GM10847 (cell line): Measurements from ENCODE around the gene CHRNA1.

Source experiments
- POLR2A ChIP-seq: IDR thresholded peaks from 2 replicates; pipeline ENCODE4 v1.6.1; 2011; ENCODE audit not compliant: insufficient read length; ENCODE audit errors: extremely low read depth

The CHRNA1 gene

DNA sequence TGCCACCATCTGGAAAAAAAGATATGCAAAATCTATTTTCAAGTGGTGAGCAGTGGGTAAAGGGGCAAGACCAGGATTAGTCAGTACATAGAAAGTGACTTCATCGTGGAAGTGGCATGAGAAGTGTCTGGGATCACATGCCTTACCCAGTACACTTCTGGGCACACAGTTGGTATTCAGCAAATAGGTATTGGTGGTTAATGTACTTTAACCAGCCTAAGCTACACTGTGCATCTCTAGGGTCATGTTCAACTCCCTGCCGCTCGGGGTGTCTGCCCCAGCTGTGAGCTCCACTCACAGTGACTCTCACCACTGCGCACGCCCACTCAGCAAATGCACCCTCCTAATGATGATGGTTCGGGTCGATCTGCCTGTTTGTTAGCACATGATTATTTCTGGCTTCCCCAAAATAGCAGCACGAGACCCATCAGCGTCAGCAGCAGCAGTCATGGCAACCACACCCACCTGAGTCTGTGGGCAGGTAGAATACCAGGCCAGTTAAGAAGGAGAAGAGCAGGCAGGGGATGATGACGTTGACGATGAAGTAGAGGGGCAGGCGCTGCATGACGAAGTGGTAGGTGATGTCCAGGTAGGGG is 11.1 kb downstream of the CHRNA1 start:
- no peak for TF ChIP-seq POLR2A

- TF ChIP-seq POLR2A: no peak
These were observed 11.8 kb downstream of the CHRNA1 start for GRCh38 chr2:174752403-174753037.

GRCh38 chr2:174750923-174751441 is 13.3 kb downstream of the CHRNA1 start:
- TF ChIP-seq POLR2A: no peak

DNA sequence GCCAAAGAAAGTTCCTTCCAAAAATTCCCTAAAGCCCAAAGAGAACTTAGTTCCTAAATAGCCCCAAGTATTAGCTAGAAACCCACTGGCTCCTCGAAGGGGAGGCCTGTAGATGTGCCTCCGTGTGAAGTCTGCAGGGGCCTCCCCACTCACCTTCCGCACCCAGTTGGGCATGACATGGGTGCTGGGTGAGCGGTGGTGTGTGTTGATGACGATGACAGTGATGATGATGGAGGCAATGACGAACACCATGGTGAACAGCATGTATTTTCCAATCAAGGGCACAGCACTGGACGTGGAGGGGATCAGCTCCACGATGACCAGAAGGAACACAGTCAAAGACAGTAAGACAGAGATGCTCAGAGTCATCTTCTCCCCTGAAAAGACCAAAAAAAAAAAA is 14.5 kb downstream of the CHRNA1 start:
- no peak for TF ChIP-seq POLR2A

GRCh38 chr2:174748948-174749347 is 15.3 kb downstream of the CHRNA1 start:
- no peak for TF ChIP-seq POLR2A

DNA sequence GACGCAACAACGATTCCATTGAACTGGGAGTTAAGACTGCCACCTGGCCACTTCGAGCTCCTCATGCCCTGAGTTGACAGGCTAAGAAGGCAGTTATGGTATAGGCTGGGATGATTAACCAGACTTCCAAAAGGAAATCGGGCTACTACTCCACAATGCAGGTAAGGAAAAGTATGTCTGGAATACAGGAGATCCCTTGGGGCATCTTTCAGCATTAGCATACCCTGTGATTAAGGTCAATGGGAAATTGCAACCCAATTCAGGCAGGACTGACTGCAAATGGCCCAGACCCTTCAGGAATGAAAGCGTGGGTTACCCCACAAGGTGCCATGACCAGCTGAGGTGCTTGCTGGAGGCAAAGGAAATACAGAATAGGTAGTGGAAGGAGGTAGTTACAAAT is 19.1 kb downstream of the CHRNA1 start:
- TF ChIP-seq POLR2A: no peak

DNA sequence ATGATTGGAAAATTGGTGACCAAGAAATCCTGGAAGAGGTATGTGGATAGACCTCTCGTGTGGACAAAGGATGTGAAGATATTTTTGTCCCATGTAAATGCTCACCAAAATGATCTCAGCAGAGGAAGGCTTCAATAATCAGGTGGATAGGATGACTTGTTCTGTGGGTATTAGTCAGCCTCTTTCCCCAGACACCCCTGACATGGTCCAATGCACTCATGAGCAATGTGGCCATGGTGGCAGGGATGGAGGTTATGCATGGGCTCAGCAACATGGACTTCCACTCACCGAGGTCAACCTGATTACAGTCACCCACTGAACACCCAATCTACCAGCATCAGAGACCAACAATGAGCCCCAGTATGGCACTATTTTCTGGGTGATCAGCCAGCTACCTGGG is 20.2 kb downstream of the CHRNA1 start:
- TF ChIP-seq POLR2A: no peak

DNA sequence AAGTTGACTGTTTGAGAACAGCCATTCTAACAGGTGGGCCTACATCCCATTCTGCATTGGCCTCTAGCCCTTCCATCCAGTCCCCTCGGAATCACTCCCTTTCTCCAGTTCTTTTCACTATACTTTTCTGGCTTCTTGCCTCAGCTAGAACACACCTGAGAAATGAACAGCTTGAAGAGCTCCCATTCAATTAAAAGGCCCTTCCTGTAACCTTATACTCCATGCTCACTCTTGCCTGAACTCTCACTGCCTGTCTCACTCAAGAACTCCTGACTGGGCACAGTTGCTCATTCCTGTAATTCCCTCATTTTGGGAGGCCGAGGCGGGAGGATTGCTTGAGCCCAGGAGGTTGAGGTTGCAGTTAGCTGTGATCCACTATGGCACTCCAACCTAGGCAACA is 23.6 kb downstream of the CHRNA1 start:
- no peak for TF ChIP-seq POLR2A

DNA sequence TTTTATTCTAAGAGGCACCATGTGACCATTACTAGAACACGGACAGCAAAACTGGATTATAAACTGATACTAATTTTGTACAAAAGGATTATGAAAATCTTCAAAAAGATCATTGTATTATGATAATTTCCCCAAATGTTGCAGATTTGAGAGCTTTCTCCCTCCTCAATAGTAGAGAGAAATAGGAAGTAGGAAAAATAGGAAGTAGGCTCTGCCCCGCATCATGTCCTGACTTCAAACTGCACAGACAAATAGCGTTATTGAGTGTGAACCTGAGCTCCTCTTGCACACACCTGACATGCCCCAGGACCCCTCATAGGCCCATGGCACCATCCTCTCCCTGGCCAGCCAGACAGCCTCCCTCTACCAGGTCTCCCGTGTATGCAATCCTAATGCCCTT is 25.4 kb downstream of the CHRNA1 start:
- no peak for TF ChIP-seq POLR2A

DNA sequence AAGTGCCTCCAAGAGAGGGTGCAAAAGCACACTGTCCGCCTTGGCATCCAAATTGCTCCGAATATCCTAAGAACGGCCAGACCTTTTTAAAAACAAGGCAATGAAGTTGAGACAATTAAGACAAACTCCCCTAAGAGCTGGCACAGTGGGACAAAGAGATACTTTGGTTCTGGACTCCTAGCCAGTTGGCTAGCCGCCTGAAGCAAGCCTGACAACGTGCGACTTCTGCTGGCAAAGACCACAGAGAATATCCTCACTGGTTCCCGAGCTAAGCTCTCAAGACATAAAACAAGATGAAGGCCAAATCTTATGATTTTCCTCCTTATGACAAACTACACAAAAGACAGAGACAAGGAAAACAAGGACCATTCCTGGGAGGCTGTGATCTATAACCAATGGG is 32.7 kb downstream of the CHRNA1 start:
- no peak for TF ChIP-seq POLR2A

- no peak for TF ChIP-seq POLR2A
These were observed 33.6 kb downstream of the CHRNA1 start for GRCh38 chr2:174730698-174731018.

DNA sequence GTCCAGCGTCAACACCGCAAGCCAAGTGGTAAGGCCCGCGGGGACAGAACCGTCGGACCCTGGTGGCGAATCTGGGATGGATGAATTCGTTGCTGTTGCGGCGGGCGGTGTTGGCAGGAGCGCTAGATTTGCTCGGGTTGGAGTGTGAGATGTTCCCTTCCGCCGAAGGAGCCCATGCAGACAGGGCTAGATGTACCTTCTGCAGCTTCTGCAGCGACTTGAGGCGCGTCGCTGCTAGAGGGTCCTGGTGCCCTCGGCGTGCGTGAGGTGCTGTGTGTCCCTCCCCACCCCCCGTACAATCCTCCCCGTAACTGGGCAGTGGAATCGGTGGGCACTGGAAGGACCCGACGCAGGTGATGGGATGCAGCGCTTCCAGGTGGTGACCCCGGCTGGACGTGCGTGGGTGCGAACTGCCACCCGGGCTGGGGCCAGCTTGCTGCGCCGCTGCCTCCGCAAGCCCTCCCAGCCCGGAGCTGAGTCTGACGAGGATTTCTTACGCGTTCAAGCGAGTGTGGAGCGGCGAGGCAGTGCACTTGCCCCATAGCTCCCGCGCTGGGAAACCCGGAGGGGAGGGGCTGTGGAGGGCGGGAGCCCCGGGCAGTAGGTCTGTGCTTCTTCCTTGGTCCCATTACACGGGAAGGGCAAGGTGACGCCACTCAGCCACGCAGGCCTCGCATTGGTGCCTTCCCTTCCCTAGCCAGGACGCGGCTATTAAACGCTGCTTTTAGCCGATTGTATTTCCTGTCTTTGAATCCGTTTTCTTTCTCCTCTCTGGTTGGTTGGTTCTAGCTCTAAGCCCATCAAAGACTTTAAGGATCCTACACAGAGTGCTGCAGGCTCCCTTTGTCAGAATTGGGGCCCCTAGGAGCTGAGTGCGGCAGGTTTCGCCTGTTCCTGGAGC is 34.2 kb downstream of the CHRNA1 start:
- TF ChIP-seq POLR2A: no peak

DNA sequence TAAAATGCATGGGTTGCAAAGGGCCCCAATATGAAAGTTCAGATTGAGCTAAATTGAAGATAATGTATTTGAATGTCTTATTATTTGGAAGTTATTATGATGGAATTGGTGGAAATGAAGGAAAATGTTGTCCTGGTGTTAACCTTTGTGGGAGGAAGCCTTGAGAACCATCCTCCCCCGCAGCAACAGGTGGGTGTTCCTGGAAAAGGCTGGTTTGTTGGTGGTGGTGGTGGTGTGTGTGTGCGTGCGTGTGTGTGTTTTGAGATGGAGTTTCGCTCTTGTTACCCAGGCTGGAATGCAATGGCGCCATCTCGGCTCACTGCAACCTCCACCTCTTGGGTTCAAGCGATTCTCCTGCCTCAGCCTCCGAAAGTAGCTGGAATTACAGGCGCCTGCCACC is 36.2 kb downstream of the CHRNA1 start:
- TF ChIP-seq POLR2A: no peak

DNA sequence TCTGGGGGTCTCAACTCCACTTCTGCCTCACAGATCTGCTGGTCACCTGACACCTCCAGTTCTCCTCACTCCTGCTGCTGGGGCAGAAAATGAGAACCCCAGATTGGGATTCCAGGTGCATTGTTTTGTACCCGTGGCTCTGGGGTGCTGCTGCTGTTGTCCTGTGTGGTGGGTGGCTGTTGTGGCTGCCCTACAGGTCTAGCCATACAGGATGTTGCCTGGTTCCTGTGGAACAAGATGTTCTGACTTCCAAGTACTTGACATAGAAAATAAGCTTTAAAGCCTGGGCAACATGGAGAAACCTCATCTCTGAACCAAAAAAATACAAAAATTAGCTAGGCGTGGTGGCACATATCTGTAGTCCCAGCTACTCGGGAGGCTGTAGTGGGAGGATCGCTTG is 38.1 kb downstream of the CHRNA1 start:
- no peak for TF ChIP-seq POLR2A

- no peak for TF ChIP-seq POLR2A
These were observed 41.2 kb downstream of the CHRNA1 start for GRCh38 chr2:174722942-174723592.

- TF ChIP-seq POLR2A: no peak
These were observed 45.3 kb downstream of the CHRNA1 start for GRCh38 chr2:174719016-174719415.
